HG02970 (cell line): ENCODE measurements around the gene MPZ.
"Not testable (repeated sequence)": the region's sequence is repeated elsewhere in the genome, so short reads cannot be mapped to it uniquely, and the experiment has no call there.

Experiments used
- ATAC-seq: cut with Tn5 transposase; IDR thresholded peaks from one replicate; pipeline ENCODE4 v1.9.1; 2021; ENCODE audit warnings: mild to moderate bottlenecking, moderate library complexity, moderate number of reproducible peaks; ENCODE audit not compliant: unreplicated experiment, low FRiP score

The MPZ gene

DNA sequence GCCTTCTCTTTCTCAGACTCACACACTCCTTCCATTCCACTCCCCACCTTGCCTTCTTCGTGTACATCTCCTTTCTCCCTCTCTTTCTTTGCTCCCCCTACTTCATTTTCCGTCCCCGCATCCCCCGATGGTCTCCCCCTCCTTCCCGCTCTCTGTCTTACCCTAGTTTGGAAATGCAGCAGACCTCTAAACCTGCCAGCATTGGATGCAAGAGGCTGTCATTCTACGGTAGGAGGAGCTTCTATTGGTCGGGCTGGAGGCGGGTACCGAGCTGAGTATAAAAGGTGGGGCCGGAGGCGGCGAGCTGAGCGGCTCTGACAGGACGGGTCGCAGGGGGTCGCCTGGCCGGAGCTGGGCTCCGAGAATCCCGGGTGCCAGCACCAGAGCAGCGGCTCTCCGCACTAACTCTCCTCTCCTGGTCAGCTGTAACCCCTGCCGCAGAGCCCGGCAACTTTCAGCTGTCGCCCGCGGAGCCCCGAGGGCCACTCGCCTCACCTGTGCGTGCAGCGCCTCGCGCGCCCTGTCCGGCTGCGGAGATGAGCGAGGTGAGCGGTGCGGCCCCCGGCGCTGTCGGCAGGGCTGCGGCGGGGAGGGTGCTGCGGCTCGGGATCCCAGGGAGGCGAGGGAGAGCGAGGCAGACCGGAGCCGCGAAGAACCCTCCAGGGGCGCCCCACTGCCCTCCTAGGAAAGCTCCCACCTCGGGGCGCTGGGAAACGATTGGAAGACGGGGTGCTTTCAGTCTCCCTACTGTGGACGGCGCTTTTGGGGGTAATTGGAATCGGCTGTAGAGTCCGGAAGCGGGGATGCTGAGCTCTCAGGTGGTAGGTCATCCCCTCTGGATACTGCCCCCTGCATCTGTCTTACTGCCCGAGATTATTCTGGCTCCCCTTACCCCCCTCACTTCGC, 51.1 kb downstream of the MPZ start, which contains the start of gene PCP4L1:
PCP4L1 (plus strand) TSS at position 307 of the 906 bp plus-strand sequence; CDS start at position 537, 230 bp downstream.
- ATAC-seq: no peak

- not testable (repeated sequence) for ATAC-seq
Measured at GRCh38 chr1:161257109-161257508, 52.7 kb downstream of the MPZ start.

DNA sequence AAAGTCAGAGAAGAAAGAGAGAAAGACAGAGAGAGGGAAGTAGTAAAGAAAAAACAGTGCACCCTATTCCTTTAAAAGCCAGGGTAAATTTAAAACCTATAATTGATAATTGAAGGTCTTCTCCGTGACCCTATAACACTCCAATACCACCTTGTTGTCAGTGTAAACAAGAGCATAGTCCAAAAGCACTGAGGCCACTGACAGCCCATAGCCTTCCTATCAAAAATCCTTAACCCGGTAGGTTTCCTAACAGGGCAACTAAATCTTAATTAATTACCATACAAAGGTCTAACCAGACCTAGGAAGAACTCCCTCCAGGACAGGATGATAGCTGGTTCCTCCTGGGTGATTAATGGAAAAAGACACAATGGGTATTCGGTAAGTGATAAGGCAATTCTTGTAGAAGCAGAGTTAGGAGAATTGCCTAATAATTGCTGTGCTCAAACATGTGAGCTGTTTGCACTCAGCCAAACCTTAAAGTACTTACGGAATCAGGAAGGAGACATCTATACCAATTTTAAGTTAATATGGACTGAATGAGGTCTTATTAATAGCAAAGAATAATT, 53.7 kb downstream of the MPZ start:
- not testable (repeated sequence) for ATAC-seq

DNA sequence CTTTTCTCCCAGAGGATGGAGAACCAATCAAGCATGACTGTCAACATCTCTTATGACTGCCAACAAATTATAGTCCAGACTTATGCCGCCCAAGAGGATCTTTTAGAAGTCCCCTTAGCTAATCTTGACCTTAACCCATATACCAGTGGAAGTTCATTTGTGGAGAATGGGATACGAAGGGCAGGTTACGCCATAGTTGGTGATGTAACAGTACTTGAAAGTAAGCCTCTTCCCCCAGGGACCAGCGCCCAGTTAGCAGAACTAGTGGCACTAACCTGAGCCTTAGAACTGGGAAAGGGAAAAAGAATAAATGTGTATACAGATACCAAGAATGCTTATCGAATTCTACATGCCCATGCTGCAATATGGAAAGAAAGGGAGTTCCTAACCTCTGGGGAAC, 54.5 kb downstream of the MPZ start:
- not testable (repeated sequence) for ATAC-seq
